Breast epithelium (tissue), 3 donors: Measurements from ENCODE around the gene RIC8B.

ENCODE experiments used
- CTCF ChIP-seq, 3 donors: fragments of 450-650 bp; IDR thresholded peaks; one replicate each; pipeline ENCODE4 v1.5.1; 2016 to 2017; ENCODE audit warnings: antibody characterized with exemption in 3 of 3, mild to moderate bottlenecking in 3 of 3, moderate library complexity in 3 of 3
- POLR2A ChIP-seq: fragments of 450-650 bp; IDR thresholded peaks from one replicate; pipeline ENCODE4 v1.6.1; 2016; ENCODE audit warnings: antibody characterized with exemption, mild to moderate bottlenecking, moderate library complexity

- TF ChIP-seq CTCF (IDR thresholded peaks at IDR 0.05) (no peak), POLR2A (no peak)
These were observed 127.6 kb downstream of the RIC8B start for GRCh38 chr12:106902053-106902452.
